GM12878 (cell line): ENCODE results near the gene MARVELD2. TPM values are rescaled to one million over a fixed set of nuclear protein-coding genes. Genes with fewer than 3 reads are reported as not detected.
"Not testable (repeated sequence)": the region's sequence is repeated elsewhere in the genome, so short reads cannot be mapped to it uniquely, and the experiment has no call there.

Source experiments
- ATAC-seq: fragments of 200-7000 bp; cut with Tn5 transposase; 3 replicates; pipeline ENCODE4 v1.9.1; 2020; ENCODE audit warnings: mild to moderate bottlenecking, moderate library complexity
- BruUV-seq: library from RNA; stranded (reverse); fragments of 400-500 nt; replicated peaks from 2 replicates; lab custom pipeline; 2021; lab: Mats Ljungman, UMichigan
- CTCF ChIA-PET: fragments of 300-600 bp; sonication (Branson Sonifier 250); formaldehyde crosslinking; extraction: SDS; loops from one replicate; lab custom pipeline; 2021; ENCODE audit warnings: inconsistent platforms; lab: Yijun Ruan, JAX
- POLR2A ChIA-PET: fragments of 350-600 bp; formaldehyde crosslinking; extraction: SDS; loops from one replicate; lab custom pipeline; 2021; ENCODE audit warnings: inconsistent platforms; lab: Charles Lee
- RAD21 ChIA-PET: fragments of 300-600 bp; sonication (Branson Sonifier 250); formaldehyde crosslinking; loops from one replicate; lab custom pipeline; 2023; ENCODE audit warnings: antibody characterized with exemption; ENCODE audit not compliant: unreplicated experiment; lab: Charles Lee
- SMC1A ChIA-PET: fragments of 300-600 bp; sonication (Branson Sonifier 250); formaldehyde crosslinking; loops from one replicate; lab custom pipeline; 2023; ENCODE audit not compliant: unreplicated experiment, uncharacterized antibody; lab: Charles Lee
- DNase-seq: peaks from one replicate; pipeline ENCODE4 v3.0.0-alpha.2; 2011; ENCODE audit warnings: low read depth, low spot score
- FAIRE-seq: peaks from 3 replicates; lab custom pipeline; 2011; peaks lifted over from hg19 to GRCh38; lab: Jason Lieb, UNC
- H2AFZ ChIP-seq: 2 replicates; pipeline ENCODE4 v1.6.0; 2011; ENCODE audit warnings: low read depth, low read length, control low read depth; ENCODE audit not compliant: control insufficient read depth
- H3K27ac ChIP-seq: 2 replicates; pipeline ENCODE4 v1.5.1; 2011; ENCODE audit warnings: control low read depth; ENCODE audit not compliant: control insufficient read depth, insufficient read depth
- H3K27me3 ChIP-seq, 2 experiments: replicated peaks in 1 of 2; 2 replicates each; pipeline versions ENCODE4 v1.6.0 to v1.6.1; 2011; ENCODE audit warnings: low read length in 1 of 2; ENCODE audit not compliant: control insufficient read depth in 2 of 2, insufficient read depth in 2 of 2
- H3K36me3 ChIP-seq, 2 experiments: 2 replicates each; pipeline ENCODE4 v1.5.1; 2011; ENCODE audit warnings: low read length in 1 of 2; ENCODE audit not compliant: control insufficient read depth in 2 of 2, insufficient read depth in 2 of 2
- H3K4me1 ChIP-seq: 2 replicates; pipeline ENCODE4 v1.6.1; 2011; ENCODE audit warnings: mild to moderate bottlenecking, low read length, moderate library complexity, mixed read lengths; ENCODE audit not compliant: control insufficient read depth, insufficient read depth
- H3K4me2 ChIP-seq: 2 replicates; pipeline ENCODE4 v1.6.0; 2011; ENCODE audit warnings: control low read depth; ENCODE audit not compliant: control insufficient read depth, insufficient read depth
- H3K4me3 ChIP-seq: fragments of 200-600 bp; sonication (generic); 2 replicates; pipeline ENCODE4 v1.5.1; 2016
- H3K79me2 ChIP-seq: 2 replicates; pipeline ENCODE4 v1.6.0; 2011; ENCODE audit warnings: low read length; ENCODE audit not compliant: control insufficient read depth, insufficient read depth
- H3K9ac ChIP-seq: 2 replicates; pipeline ENCODE4 v1.8.0; 2011; ENCODE audit warnings: low read length, control low read depth, mixed read lengths; ENCODE audit not compliant: control insufficient read depth, insufficient read depth
- H3K9me3 ChIP-seq: replicated peaks from 3 replicates; pipeline ENCODE4 v1.5.1; 2011; ENCODE audit warnings: mild to moderate bottlenecking, low read length; ENCODE audit not compliant: control insufficient read depth, insufficient read depth
- H4K20me1 ChIP-seq: 2 replicates; pipeline ENCODE4 v1.6.0; 2011; ENCODE audit not compliant: control insufficient read depth, insufficient read depth
- EP300 ChIP-seq, 2 experiments: fragments of 150-350 bp in 1 of 2; IDR thresholded peaks; 2 replicates each; pipeline ENCODE4 v1.6.1; 2011 to 2012; ENCODE audit warnings: low read depth in 2 of 2, low read length in 2 of 2, borderline replicate concordance in 1 of 2, improper control_type of control experiment in 1 of 2, inconsistent platforms in 1 of 2; ENCODE audit not compliant: control insufficient read depth in 1 of 2
- FOS ChIP-seq: IDR thresholded peaks from 3 replicates; pipeline ENCODE4 v1.6.1; 2011; ENCODE audit warnings: borderline replicate concordance; ENCODE audit not compliant: insufficient read length; ENCODE audit errors: extremely low read depth
- FOXM1 ChIP-seq: IDR thresholded peaks from 2 replicates; pipeline ENCODE4 v1.6.1; 2012; ENCODE audit warnings: low read depth, mild to moderate bottlenecking, inconsistent platforms, low read length, moderate library complexity
- JUND ChIP-seq: IDR thresholded peaks from 2 replicates; pipeline ENCODE4 v1.6.1; 2012; ENCODE audit warnings: low read depth, mild to moderate bottlenecking, low read length, improper control_type of control experiment, moderate library complexity
- NFIC ChIP-seq: IDR thresholded peaks from 2 replicates; pipeline ENCODE4 v1.6.1; 2012; ENCODE audit warnings: low read depth, mild to moderate bottlenecking, inconsistent platforms, low read length, moderate library complexity
- SIN3A ChIP-seq: IDR thresholded peaks from 2 replicates; pipeline ENCODE4 v1.6.1; 2012; ENCODE audit warnings: low read depth, low read length, improper control_type of control experiment
- WGBS: methylation state at CpG from one replicate; pipeline ENCODE4 v1.1.6; 2016; ENCODE audit warnings: low lambda C conversion rate; ENCODE audit not compliant: insufficient replicate concordance, insufficient coverage; ENCODE audit errors: missing lambda C conversion rate; 5-methylcytosine and 5-hydroxymethylcytosine counted together
- in situ Hi-C: fragments of 300-500 bp; cut with MboI; formaldehyde crosslinking; loops from 9 replicates; pipeline ENCODE4 v1.14.3; 2018; ENCODE audit warnings: mixed read lengths
- intact Hi-C: fragments of 100-400 bp; cut with micrococcal nuclease; formaldehyde crosslinking; loops from one replicate; pipeline ENCODE4 v1.14.2; 2022; ENCODE audit not compliant: unreplicated experiment
- polyA plus RNA-seq, 11 experiments: library from polyadenylated mRNA; depleted of rRNA in 4 of 11; unstranded in 6 of 11; stranded (reverse) in 5 of 11; fragments of >200 nt; fragmentation: Nextera tagmentation in 4 of 11; fragmentation: Illumina TruSeq in 1 of 11; extraction: Ambion mirVana in 4 of 11; extraction: Trizol in 1 of 11; gene quantifications; 1 replicate in 1 of 11; 2 replicates in 10 of 11; pipeline versions ENCODE4 v1.2.1 to v1.2.3, GENCODE V29; 2011 to 2016; ENCODE audit warnings: inconsistent platforms in 2 of 11, missing spikeins in 2 of 11, low read depth in 1 of 11
- total RNA-seq, 4 experiments: library from RNA; depleted of rRNA in 3 of 4; stranded (reverse); fragments of >200 nt in 3 of 4; fragmentation: Illumina TruSeq in 1 of 4; extraction: Trizol in 1 of 4; gene quantifications; 2 replicates each; pipeline versions ENCODE4 v1.2.1 to v1.2.3, GENCODE V29; 2013 to 2021
- TF ChIP-seq, protein P1 (sequence below): fragments of 450-650 bp; conservative IDR thresholded peaks from 2 replicates; pipeline ENCODE4 v1.6.1; 2017; ENCODE audit warnings: mild to moderate bottlenecking, moderate library complexity
- TF ChIP-seq, protein P2 (sequence below): IDR thresholded peaks from 2 replicates; pipeline ENCODE4 v1.6.1; 2011; ENCODE audit warnings: borderline replicate concordance, low read depth, mild to moderate bottlenecking, moderate library complexity, low read length; ENCODE audit not compliant: insufficient read depth, poor library complexity, severe bottlenecking

The MARVELD2 gene
- total and polyA plus RNA-seq, 10 of the 15 experiments (the other 5 are each of a cell fraction or from before 2014, with no cell fraction given) = 0.37 to 6.2 (median 3.8) TPM

- no TSS peak for BruUV-seq
- intact Hi-C loops (no loop called here), in situ Hi-C loops (no loop called here)
- ChIA-PET SMC1A (no interaction called here), CTCF (no interaction called here), POLR2A (interaction anchor here (1.2 kb wide), 1 partner anchor 15 kb away, joined by 3 read pairs; no protein-coding TSS in a partner anchor), RAD21 (no interaction called here)
- ATAC-seq (no peak), DNase-seq (no peak), FAIRE-seq (no peak)
- WGBS = 43% methylated on average over 8 of the region's 8 CpGs
- no peak overlapping the region for H3K4me2 ChIP-seq
- no peak overlapping the region for H3K4me3 ChIP-seq
- TF ChIP-seq FOXM1 (no peak), NFIC (no peak), EP300 (IDR thresholded peaks at IDR 0.05; ENCODE audit: borderline replicate concordance in 1 of 2, control insufficient read depth in 1 of 2, low read depth in 2 of 2, low read length in 2 of 2) (no peak), JUND (no peak), FOS (no peak), SIN3A (no peak)
- TF ChIP-seq, protein P1, sequence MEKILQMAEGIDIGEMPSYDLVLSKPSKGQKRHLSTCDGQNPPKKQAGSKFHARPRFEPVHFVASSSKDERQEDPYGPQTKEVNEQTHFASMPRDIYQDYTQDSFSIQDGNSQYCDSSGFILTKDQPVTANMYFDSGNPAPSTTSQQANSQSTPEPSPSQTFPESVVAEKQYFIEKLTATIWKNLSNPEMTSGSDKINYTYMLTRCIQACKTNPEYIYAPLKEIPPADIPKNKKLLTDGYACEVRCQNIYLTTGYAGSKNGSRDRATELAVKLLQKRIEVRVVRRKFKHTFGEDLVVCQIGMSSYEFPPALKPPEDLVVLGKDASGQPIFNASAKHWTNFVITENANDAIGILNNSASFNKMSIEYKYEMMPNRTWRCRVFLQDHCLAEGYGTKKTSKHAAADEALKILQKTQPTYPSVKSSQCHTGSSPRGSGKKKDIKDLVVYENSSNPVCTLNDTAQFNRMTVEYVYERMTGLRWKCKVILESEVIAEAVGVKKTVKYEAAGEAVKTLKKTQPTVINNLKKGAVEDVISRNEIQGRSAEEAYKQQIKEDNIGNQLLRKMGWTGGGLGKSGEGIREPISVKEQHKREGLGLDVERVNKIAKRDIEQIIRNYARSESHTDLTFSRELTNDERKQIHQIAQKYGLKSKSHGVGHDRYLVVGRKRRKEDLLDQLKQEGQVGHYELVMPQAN = no peak
- TF ChIP-seq, protein P2, sequence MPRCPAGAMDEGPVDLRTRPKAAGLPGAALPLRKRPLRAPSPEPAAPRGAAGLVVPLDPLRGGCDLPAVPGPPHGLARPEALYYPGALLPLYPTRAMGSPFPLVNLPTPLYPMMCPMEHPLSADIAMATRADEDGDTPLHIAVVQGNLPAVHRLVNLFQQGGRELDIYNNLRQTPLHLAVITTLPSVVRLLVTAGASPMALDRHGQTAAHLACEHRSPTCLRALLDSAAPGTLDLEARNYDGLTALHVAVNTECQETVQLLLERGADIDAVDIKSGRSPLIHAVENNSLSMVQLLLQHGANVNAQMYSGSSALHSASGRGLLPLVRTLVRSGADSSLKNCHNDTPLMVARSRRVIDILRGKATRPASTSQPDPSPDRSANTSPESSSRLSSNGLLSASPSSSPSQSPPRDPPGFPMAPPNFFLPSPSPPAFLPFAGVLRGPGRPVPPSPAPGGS = no peak
- H3K79me2 ChIP-seq = no peaks in the 10 kb centered on the region
- H4K20me1 ChIP-seq = no peaks in the 10 kb centered on the region
- H3K27me3 ChIP-seq = no peaks in the 10 kb centered on the region
- no peak overlapping the region for H3K9ac ChIP-seq
- peak overlapping the region; percentile 39 for H2AFZ ChIP-seq
- H3K9me3 ChIP-seq = no peaks in the 10 kb centered on the region
- no peaks in the 10 kb centered on the region for H3K36me3 ChIP-seq
- H3K27ac ChIP-seq = no peak overlapping the region
- no peaks in the 10 kb centered on the region for H3K4me1 ChIP-seq
These were observed 39.7 kb downstream of the MARVELD2 start for GRCh38 chr5:69454460-69455249.

DNA sequence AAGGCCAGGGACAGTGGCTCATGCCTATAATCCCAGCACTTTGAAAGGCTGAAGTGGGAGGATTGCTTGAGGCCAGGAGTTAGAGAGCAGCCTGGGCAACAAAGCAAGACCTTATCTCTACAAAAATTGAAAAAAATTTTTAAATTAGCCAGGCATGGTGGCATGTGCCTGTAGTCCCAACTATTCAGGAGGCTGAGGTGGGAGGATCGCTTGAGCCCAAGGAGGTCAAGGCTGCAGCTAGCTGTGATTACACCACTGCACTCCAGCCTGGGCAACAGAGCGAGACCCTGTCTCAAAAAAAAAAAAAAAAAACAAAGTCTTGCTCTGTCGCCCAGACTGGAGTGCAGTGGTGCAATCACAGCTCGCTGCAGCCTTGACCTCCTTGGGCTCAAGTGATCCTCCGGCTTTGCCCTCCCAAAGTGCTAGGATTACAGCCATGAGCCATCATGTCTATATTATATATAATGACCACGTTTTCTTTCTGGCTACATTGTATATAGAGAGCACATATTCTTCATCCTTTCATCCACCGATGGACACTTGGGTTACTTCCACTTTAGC, 40.6 kb downstream of the MARVELD2 start:
- RAD21 ChIA-PET, intact Hi-C loops, H3K4me1 ChIP-seq, H3K27ac ChIP-seq, DNase-seq, H3K4me2 ChIP-seq, H3K36me3 ChIP-seq, H3K4me3 ChIP-seq, CTCF ChIA-PET, H3K79me2 ChIP-seq, ATAC-seq, H2AFZ ChIP-seq, in situ Hi-C loops, H3K27me3 ChIP-seq, H4K20me1 ChIP-seq, BruUV-seq, H3K9ac ChIP-seq, H3K9me3 ChIP-seq, SMC1A ChIA-PET, FAIRE-seq: not testable (repeated sequence)
- 57% methylated on average over 7 of the region's 7 CpGs for WGBS
- POLR2A ChIA-PET = interaction anchor here (1.2 kb wide), 1 partner anchor 16 kb away, joined by 3 read pairs; no protein-coding TSS in a partner anchor
